Vagina (tissue), 2 donors: ENCODE data around the gene CBX7. TPM values are rescaled to one million over a fixed set of nuclear protein-coding genes. Genes with fewer than 3 reads are reported as not detected.

Experiments
- DNase-seq, 2 donors: peaks; one replicate each; pipeline ENCODE4 v3.0.0-alpha.2; 2017; ENCODE audit errors: extremely low spot score in 2 of 2
- H3K27ac ChIP-seq: fragments of 200-600 bp; sonication (generic); one replicate; pipeline ENCODE4 v1.5.1; 2019
- H3K27me3 ChIP-seq: fragments of 200-600 bp; sonication (generic); one replicate; pipeline ENCODE4 v1.5.1; 2019
- H3K36me3 ChIP-seq, 2 donors: fragments of 200-600 bp; sonication (generic); one replicate each; pipeline ENCODE4 v1.5.1; 2017 to 2019
- H3K4me1 ChIP-seq: fragments of 200-600 bp; sonication (generic); one replicate; pipeline ENCODE4 v1.5.1; 2019
- H3K4me3 ChIP-seq, 2 donors: fragments of 200-600 bp; sonication (generic); 1 replicate in 1 of 2; 2 replicates in 1 of 2; pipeline ENCODE4 v1.5.1; 2016 to 2019
- H3K9me3 ChIP-seq: fragments of 200-600 bp; sonication (generic); one replicate; pipeline ENCODE4 v1.5.1; 2019
- CTCF ChIP-seq, 3 experiments: fragments of 450-650 bp in 2 of 3; fragments of 200-600 bp in 1 of 3; sonication (generic) in 1 of 3; IDR thresholded peaks; one replicate each; pipeline ENCODE4 v1.5.1; 2017 to 2019; ENCODE audit warnings: antibody characterized with exemption in 3 of 3, mild to moderate bottlenecking in 2 of 3, moderate library complexity in 2 of 3
- POLR2A ChIP-seq, 2 donors: fragments of 450-650 bp; IDR thresholded peaks; one replicate each; pipeline ENCODE4 v1.6.1; 2017; ENCODE audit warnings: antibody characterized with exemption in 2 of 2, mild to moderate bottlenecking in 2 of 2, moderate library complexity in 2 of 2
- POLR2AphosphoS5 ChIP-seq, 2 donors: sonication (generic); formaldehyde crosslinking; IDR thresholded peaks; one replicate each; pipeline ENCODE4 v1.9.0; 2017; ENCODE audit warnings: antibody characterized with exemption in 2 of 2, mild to moderate bottlenecking in 2 of 2, low read depth in 1 of 2; ENCODE audit not compliant: insufficient read depth in 1 of 2
- intact Hi-C: fragments of 100-400 bp; cut with DNase I; formaldehyde crosslinking; loops from one replicate; pipeline ENCODE4 v1.15.1; 2023
- total RNA-seq: library from RNA; depleted of rRNA; stranded (reverse); fragments of >200 nt; gene quantifications from one replicate; pipeline ENCODE4 v1.2.3, GENCODE V29; 2016

The CBX7 gene
- total RNA-seq, 1 donor from 2014 or later: 98.0 TPM

- Histone ChIP-seq H3K27me3 (no peaks in the 10 kb centered on the region), H3K36me3 (no peaks in the 10 kb centered on the region), H3K27ac (no peak overlapping the region), H3K4me3 (no peak overlapping the region), H3K4me1 (no peaks in the 10 kb centered on the region), H3K9me3 (no peaks in the 10 kb centered on the region)
- TF ChIP-seq POLR2A (IDR thresholded peaks at IDR 0.05) (no peak), POLR2AphosphoS5 (IDR thresholded peaks at IDR 0.05; ENCODE audit: insufficient read depth in 1 of 2, low read depth in 1 of 2) (no peak), CTCF (IDR thresholded peaks at IDR 0.05) (no peak)
- intact Hi-C loops: no loop called here
- DNase-seq: no peak
These were observed 46.2 kb downstream of the CBX7 start for GRCh38 chr22:39106326-39106725.

GRCh38 chr22:39103431-39103830 is 49.0 kb downstream of the CBX7 start:
- Histone ChIP-seq H3K4me3 (no peak overlapping the region), H3K4me1 (no peaks in the 10 kb centered on the region), H3K36me3 (no peaks in the 10 kb centered on the region), H3K27me3 (no peaks in the 10 kb centered on the region), H3K27ac (no peak overlapping the region), H3K9me3 (no peaks in the 10 kb centered on the region)
- TF ChIP-seq CTCF (IDR thresholded peaks at IDR 0.05) (no peak), POLR2A (IDR thresholded peaks at IDR 0.05) (no peak), POLR2AphosphoS5 (IDR thresholded peaks at IDR 0.05; ENCODE audit: insufficient read depth in 1 of 2, low read depth in 1 of 2) (no peak)
- intact Hi-C loops: no loop called here
- DNase-seq: no peak

GRCh38 chr22:39101226-39101625 is 51.3 kb downstream of the CBX7 start:
- TF ChIP-seq POLR2AphosphoS5 (IDR thresholded peaks at IDR 0.05; ENCODE audit: insufficient read depth in 1 of 2, low read depth in 1 of 2) (no peak), CTCF (IDR thresholded peaks at IDR 0.05) (no peak), POLR2A (IDR thresholded peaks at IDR 0.05) (no peak)
- intact Hi-C loops: no loop called here
- Histone ChIP-seq H3K4me1 (peaks cover 12% of the 10 kb centered on the region), H3K4me3 (no peak overlapping the region), H3K9me3 (no peaks in the 10 kb centered on the region), H3K27me3 (no peaks in the 10 kb centered on the region), H3K27ac (no peak overlapping the region), H3K36me3 (no peaks in the 10 kb centered on the region)
- DNase-seq: no peak

- no peak overlapping the region for H3K4me3 ChIP-seq
- peaks cover 12% of the 10 kb centered on the region for H3K4me1 ChIP-seq
- H3K36me3 ChIP-seq: no peaks in the 10 kb centered on the region
- no peak for TF ChIP-seq POLR2A (IDR thresholded peaks at IDR 0.05)
- TF ChIP-seq CTCF (IDR thresholded peaks at IDR 0.05): no peak
- no peak for TF ChIP-seq POLR2AphosphoS5 (IDR thresholded peaks at IDR 0.05; ENCODE audit: insufficient read depth in 1 of 2, low read depth in 1 of 2)
- H3K9me3 ChIP-seq: no peaks in the 10 kb centered on the region
- no peak for DNase-seq
- intact Hi-C loops: no loop called here
- no peaks in the 10 kb centered on the region for H3K27me3 ChIP-seq
- no peak overlapping the region for H3K27ac ChIP-seq
These were observed 53.9 kb downstream of the CBX7 start for GRCh38 chr22:39098576-39098975.

GRCh38 chr22:39098026-39098425 is 54.5 kb downstream of the CBX7 start:
- DNase-seq: no peak
- no peak for TF ChIP-seq POLR2A (IDR thresholded peaks at IDR 0.05)
- no peak for TF ChIP-seq POLR2AphosphoS5 (IDR thresholded peaks at IDR 0.05; ENCODE audit: insufficient read depth in 1 of 2, low read depth in 1 of 2)
- no peak for TF ChIP-seq CTCF (IDR thresholded peaks at IDR 0.05)
- H3K27me3 ChIP-seq: no peaks in the 10 kb centered on the region
- H3K36me3 ChIP-seq: no peaks in the 10 kb centered on the region
- intact Hi-C loops: no loop called here
- no peak overlapping the region for H3K4me3 ChIP-seq
- no peaks in the 10 kb centered on the region for H3K9me3 ChIP-seq
- H3K4me1 ChIP-seq: peaks cover 12% of the 10 kb centered on the region
- H3K27ac ChIP-seq: no peak overlapping the region
